ENCODE measurements around the gene RYR2.
"Not testable (repeated sequence)": the region's sequence is repeated elsewhere in the genome, so short reads cannot be mapped to it uniquely, and the experiment has no call there.

The RYR2 gene

GRCh38 chr1:237146241-237146640 lies 104.3 kb downstream of the RYR2 start:
- DNase-seq (ENCODE audit: low read depth) = no peak

- DNase-seq (ENCODE audit: low read depth) = no peak
These were observed 107.9 kb downstream of the RYR2 start for GRCh38 chr1:237149857-237150256.

DNA sequence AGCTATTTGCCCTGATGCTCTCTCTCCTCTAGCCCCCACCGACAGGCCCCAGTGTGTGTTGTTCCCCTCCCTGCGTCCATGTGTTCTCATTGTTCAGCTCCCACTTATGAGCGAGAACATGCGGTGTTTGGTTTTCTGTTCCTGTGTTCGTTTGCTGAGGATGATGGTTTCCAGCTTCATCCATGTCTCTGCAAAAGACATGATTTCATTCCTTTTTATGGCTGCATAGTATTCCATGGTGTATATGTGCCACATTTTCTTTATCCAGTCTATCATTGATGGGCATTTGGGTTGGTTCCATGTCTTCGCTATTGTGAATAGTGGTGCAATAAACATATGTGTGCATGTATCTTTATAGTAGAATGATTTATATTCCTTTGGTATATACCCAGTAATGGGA lies 110.0 kb downstream of the RYR2 start:
- DNase-seq (ENCODE audit: low read depth) = not testable (repeated sequence)

GRCh38 chr1:237152506-237153335 lies 110.7 kb downstream of the RYR2 start:
- no peak for DNase-seq (ENCODE audit: low read depth)

GRCh38 chr1:237154157-237154556 lies 112.2 kb downstream of the RYR2 start:
- no peak for DNase-seq (ENCODE audit: low read depth)

DNA sequence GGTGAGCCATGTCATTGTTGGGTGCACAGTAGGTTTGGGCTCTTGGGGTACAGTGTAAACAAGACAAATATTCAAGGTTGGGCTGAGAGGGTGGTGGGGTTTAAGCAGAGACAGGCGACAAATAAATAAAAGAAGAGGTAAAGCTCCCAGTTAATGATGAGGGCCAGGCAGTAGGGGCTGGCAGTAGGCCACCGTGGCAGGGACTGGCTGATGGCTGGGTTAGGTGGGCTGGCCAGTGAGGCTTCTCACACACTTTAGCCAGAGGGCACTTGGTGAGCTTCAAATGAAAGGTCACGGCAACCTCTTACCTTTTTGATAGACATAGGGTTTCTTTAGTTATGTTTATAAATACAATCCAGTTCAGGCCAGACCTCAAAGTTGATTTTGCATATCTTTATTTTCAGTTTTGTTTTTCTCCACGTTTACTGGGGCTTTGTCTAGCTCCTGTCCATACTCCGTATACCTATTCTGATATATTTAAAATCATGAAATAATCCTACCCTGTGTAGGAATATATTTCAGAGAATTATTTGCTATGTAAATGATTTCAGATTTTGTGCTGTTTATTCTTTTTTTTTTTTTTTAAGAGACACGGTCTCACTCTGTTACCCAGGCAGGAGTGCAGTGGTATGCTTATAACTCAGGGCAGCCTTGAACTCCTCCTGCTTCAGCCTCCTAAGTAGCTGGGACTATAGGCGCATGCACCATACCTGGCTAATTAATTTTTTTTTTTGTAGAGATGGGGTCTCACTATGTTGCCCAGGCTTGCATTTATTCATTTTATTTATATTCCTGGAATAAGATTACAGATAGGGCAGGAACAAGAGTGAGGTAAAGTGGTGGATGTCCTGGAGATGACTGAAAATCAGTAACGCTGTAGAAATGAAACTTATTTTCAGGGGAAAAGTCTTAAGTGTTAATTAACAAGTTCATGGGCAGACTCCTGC lies 122.7 kb downstream of the RYR2 start:
- DNase-seq (ENCODE audit: low read depth) = no peak

GRCh38 chr1:237166086-237166485 lies 124.1 kb downstream of the RYR2 start:
- no peak for DNase-seq (ENCODE audit: low read depth)

DNA sequence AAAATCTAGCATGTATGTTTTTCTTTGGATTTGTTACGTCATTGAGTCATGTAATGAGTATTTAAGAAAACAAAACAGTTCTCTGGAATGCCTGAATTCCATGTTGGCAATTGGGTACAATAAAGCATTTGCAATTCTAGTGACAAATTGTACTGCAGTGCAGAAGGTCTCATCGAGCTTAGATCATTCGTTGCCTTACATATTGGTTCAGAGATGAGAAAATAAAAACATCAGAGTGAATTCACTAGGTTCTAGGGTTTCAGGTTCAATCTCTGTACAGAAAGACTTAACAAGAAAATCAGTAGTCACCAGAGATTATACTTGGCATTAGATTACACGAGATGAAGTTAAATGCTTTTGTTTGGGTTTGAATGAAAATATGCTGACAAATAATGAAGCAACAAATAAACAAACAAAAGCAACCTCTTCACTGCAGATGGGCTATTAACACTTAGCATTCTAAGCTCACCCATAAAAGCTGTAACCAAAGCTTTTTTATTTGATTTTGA lies 124.7 kb downstream of the RYR2 start:
- no peak for DNase-seq (ENCODE audit: low read depth)

- no peak for DNase-seq (ENCODE audit: low read depth)
These were observed 128.2 kb downstream of the RYR2 start for GRCh38 chr1:237170149-237170548.

- no peak for DNase-seq (ENCODE audit: low read depth)
These were observed 129.6 kb downstream of the RYR2 start for GRCh38 chr1:237171454-237172117.

GRCh38 chr1:237172118-237172485 lies 130.1 kb downstream of the RYR2 start:
- no peak for DNase-seq (ENCODE audit: low read depth)

DNA sequence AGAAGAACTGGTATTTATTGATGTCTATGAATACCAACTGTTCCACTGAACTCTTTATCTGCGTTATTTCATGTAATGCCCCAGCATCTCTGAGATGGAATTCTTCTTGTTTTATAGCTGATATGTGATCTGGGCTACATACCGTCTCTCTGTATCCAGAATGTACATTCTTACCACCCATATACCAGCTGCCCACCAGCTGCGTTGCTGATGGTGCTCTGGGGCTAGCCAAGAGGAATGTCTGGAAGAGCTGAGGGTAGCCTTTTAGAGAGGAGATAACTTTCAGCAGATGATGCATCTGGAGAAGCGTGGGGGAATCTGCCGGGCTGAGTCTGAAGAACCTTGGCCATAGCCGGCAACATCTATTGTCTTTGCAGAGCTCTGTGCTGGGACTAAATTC lies 137.5 kb downstream of the RYR2 start:
- no peak for DNase-seq (ENCODE audit: low read depth)

- no peak for DNase-seq (ENCODE audit: low read depth)
These were observed 138.3 kb downstream of the RYR2 start for GRCh38 chr1:237180256-237180655.

GRCh38 chr1:237181743-237182317 lies 139.8 kb downstream of the RYR2 start:
- DNase-seq (ENCODE audit: low read depth) = no peak

DNA sequence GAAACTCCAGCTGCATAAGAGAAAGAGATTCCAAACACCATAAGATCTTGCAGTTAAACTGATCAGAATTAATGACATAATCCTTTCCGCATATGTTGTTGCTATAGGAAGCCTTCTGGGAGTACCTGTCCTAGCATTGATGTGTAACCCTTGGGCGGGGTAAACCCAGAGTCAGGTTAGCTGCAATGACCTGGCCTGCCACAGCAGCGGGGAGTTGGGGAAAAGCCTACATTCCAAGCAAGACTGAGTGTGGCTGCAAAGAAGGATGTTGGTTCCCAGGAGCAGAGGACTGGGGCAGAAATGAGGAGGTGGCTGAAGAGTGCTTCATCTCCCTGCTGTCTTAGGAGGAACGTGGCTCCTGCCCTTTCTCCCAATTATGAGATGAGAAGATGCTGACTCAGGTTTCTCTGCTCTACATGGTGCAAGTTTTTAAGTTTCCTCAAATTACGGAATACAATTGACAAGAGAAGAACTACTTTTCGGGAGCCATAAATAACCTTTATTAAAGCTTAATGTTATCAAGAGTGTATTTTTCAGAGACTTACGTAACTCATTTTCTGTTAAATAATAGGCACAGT lies 142.1 kb downstream of the RYR2 start:
- DNase-seq (ENCODE audit: low read depth) = no peak

DNA sequence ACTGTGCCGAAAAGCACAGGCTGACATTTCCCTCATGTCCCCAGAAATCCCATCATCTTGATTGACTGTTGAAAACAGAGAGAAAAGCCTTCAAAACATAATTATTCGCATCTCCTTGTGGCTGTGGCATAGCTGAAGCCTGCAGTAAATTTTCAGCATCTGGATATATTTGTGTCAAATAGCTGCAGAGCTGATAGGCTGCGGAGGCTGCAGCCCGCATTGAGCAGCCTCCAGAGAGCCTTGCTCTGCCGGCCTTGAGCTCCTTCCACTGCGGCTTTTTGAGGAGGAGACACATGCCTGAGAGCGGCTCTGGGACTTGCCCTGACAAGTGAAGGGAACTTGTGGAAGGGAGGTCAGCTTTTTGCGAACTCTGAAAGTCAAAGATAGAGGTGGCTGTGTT lies 144.7 kb downstream of the RYR2 start:
- DNase-seq (ENCODE audit: low read depth) = no peak

DNA sequence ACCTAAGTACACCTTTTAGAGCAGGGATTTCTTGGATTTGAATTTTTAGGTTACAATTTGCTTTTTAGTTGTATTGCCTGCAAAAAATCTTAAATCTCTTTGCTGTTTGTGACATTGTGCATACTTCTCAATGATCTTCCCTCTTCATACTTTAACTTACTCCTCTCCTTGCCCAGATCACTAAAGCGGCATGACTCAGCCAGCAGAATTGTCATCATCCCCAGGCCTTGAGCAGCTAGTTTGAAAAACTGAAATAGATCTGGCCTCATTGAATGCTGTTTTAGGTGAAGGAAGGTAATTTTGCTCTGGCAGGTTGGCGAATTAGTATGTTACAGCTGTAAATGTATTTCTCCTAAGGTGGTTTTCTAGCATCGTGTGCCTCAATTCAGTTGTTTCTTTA lies 145.9 kb downstream of the RYR2 start:
- no peak for DNase-seq (ENCODE audit: low read depth)

GRCh38 chr1:237191403-237191802 lies 149.4 kb downstream of the RYR2 start:
- no peak for DNase-seq (ENCODE audit: low read depth)

GRCh38 chr1:237197470-237198425 lies 155.8 kb downstream of the RYR2 start:
- no peak for DNase-seq (ENCODE audit: low read depth)

DNA sequence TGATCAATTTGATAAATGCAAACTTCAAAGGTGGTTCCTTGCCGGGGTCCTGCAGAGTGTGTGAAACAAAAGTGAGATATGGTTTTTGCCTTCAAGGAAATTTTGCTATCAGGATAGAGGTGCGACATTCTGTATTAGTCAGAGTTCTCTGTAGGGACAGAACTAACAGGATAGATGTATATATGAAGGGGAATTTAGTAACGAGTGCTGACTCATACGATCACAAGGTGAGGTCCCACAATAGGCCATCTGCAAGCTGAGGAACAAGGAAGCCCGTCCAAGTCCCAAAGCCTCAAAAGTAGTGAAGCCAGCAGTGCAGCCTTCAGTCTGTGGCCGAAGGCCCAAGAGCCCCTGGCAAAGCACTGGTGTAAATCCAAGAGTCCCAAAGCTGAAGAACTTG lies 157.0 kb downstream of the RYR2 start:
- DNase-seq (ENCODE audit: low read depth) = no peak

Data from stimulated activated CD8-positive, alpha-beta memory T cell treated with anti-CD3 and anti-CD28 coated beads, Interleukin-15, amount 100 ng/mL, for 1 hour (primary cell).